ENCODE data around the gene SRPK3. TPM values are rescaled to one million over a fixed set of nuclear protein-coding genes. Genes with fewer than 3 reads are reported as not detected.
A peak's percentile ranks its signal among the peaks of the same experiment; 100 is the strongest.

SRPK3 gene
- total and polyA plus RNA-seq, 5 donors: 27.0 to 53.1 (median 36.5) TPM

DNA sequence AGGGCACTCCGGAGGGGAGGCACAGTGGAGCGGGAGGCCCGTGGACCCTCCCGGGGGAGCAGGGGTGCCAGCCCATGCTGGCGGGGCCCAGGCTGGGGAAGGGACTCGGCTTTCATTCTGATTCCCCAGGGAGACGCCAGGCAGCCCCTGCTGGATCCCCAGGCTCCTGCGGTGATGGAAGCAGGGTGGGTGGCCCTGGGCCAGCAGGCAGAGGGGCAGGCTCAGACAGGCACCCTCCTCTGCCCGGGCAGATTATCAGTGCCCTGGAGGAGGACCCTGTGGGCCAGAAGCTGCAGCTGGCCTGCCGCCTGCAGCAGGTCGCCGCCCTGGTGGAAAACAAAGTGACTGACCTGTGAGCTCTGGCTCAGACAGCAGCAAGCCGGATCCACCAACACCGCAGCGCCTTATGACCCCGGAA is 2.1 kb upstream of the SRPK3 start:
- Histone ChIP-seq H3K4me3 (ENCODE audit: low read length) (no peak overlapping the region), H3K4me1 (ENCODE audit: control insufficient read depth, insufficient read depth, low read length) (peaks cover 2% of the 10 kb centered on the region), H3K27ac (ENCODE audit: low read length) (no peak overlapping the region), H3K9me3 (ENCODE audit: control insufficient read depth, low read length) (no peaks in the 10 kb centered on the region), H3K27me3 (ENCODE audit: control insufficient read depth, insufficient read depth) (no peaks in the 10 kb centered on the region)
- intact Hi-C loops (cut with DNase I): no loop called here
- no peak for ATAC-seq
- DNase-seq: peak; percentile 15 to 51 (median 51)
- WGBS: 80% methylated on average over 16 of the region's 16 CpGs

DNA sequence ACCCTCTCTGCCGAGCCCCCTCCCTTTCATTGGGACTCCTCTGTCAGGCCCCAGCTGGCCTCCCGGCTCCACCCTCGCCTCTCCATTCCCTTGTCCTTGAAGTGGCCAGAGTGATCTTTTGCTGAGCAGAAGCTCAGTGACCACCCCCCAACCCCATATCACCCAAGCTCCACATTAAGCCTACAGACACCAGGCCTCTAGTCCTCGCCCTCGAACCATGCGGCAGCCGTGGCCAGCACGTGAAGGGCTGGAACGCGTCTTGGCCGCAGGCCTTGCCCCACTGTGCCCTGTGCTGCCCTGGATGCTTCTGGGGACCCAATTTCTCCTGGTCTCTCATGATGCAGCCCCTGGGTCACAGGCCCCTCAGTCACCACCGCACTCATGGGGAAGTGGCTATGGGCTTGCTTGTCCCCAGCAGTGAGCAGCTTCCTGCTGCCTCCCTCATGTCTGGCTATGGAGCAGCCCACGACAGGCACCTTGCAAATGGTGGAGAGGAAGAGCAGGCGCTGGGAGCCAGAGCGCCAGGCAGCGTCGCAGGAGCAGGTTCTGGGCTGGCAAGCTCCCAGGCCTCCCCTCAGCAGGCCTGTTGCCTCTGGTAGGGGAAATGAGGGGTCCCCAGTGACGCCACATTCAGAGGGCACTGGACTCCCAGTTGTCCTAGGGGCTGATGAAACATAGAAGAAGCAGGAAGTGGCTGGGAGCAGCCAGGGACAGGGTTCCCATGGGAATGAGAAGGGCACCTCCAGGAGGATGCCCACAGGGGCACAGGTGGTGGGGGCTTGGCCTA is 757 bp upstream of the SRPK3 start:
- intact Hi-C loops (cut with DNase I): no loop called here
- Histone ChIP-seq H3K27ac (ENCODE audit: low read length) (peak overlapping the region; percentile 68), H3K9me3 (ENCODE audit: control insufficient read depth, low read length) (no peaks in the 10 kb centered on the region), H3K27me3 (ENCODE audit: control insufficient read depth, insufficient read depth) (no peaks in the 10 kb centered on the region), H3K4me1 (ENCODE audit: control insufficient read depth, insufficient read depth, low read length) (peaks cover 2% of the 10 kb centered on the region), H3K4me3 (ENCODE audit: low read length) (no peak overlapping the region)
- no peak for ATAC-seq
- WGBS: 69% methylated on average over 18 of the region's 18 CpGs
- DNase-seq: peak; percentile 4 to 53 (median 36)

GRCh38 chrX:153781428-153782047 is 697 bp downstream of the SRPK3 start:
- intact Hi-C loops (cut with DNase I): no loop called here

DNA sequence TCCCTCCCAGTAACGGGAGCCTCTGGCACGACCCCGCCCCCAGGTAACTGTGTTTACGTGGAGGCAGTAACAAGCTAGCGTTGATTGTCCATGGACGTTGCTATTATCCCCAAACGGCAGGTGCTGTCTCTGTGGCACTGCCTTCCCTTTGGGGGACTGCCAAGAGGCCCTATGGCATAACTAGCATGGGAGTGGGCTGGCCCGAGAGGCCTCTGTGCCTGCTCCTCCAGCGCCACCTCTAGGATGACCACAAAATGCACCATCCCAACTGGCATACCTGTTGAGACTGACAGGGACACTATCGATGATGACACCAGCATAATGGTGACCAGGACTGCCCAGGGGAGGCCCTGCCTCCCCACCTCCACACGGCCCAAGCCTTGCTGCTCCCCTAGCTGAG is 1.5 kb downstream of the SRPK3 start:
- H3K4me1 ChIP-seq (ENCODE audit: control insufficient read depth, insufficient read depth, low read length): peaks cover 2% of the 10 kb centered on the region
- whole genome bisulfite sequencing: 51% methylated on average over 11 of the region's 11 CpGs
- no peaks in the 10 kb centered on the region for H3K9me3 ChIP-seq (ENCODE audit: control insufficient read depth, low read length)
- intact Hi-C loops (cut with DNase I): no loop called here
- ATAC-seq (no peak), DNase-seq (no peak)
- no peak overlapping the region for H3K4me3 ChIP-seq (ENCODE audit: low read length)
- no peak overlapping the region for H3K27ac ChIP-seq (ENCODE audit: low read length)
- no peaks in the 10 kb centered on the region for H3K27me3 ChIP-seq (ENCODE audit: control insufficient read depth, insufficient read depth)

More at GRCh38 chrX:153781428-153782047, 697 bp downstream of the SRPK3 start:
- peak overlapping the region; percentile 60 for H3K27ac ChIP-seq (ENCODE audit: low read length)
- H3K9me3 ChIP-seq (ENCODE audit: control insufficient read depth, low read length): no peaks in the 10 kb centered on the region
- 51% methylated on average over 24 of the region's 24 CpGs for whole genome bisulfite sequencing
- peak in 1 of 3 donors; percentile 66 for DNase-seq
- ATAC-seq: peak; percentile 28 to 60
- no peak overlapping the region for H3K4me3 ChIP-seq (ENCODE audit: low read length)
- H3K27me3 ChIP-seq (ENCODE audit: control insufficient read depth, insufficient read depth): no peaks in the 10 kb centered on the region
- peaks cover 2% of the 10 kb centered on the region for H3K4me1 ChIP-seq (ENCODE audit: control insufficient read depth, insufficient read depth, low read length)

DNA sequence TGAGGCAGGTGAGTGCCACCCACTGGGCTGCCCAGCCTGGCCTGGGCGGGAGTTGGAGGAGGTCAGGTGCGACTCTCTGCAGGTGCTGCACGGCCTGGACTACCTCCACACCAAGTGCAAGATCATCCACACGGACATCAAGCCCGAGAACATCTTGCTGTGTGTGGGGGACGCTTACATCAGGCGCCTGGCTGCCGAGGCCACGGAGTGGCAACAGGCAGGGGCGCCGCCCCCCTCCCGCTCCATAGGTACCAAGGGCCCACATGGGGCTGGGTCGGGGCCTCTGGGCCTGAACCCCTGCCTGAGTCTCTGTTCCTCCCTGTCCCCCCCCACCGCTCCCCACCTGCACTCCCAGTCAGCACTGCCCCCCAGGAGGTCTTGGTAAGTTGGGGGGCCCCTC is 2.0 kb downstream of the SRPK3 start:
- DNase-seq (no peak), ATAC-seq (no peak)
- 90% methylated on average over 14 of the region's 14 CpGs for WGBS
- Histone ChIP-seq H3K9me3 (ENCODE audit: control insufficient read depth, low read length) (no peaks in the 10 kb centered on the region), H3K4me3 (ENCODE audit: low read length) (no peak overlapping the region), H3K27me3 (ENCODE audit: control insufficient read depth, insufficient read depth) (no peaks in the 10 kb centered on the region), H3K27ac (ENCODE audit: low read length) (no peak overlapping the region), H3K4me1 (ENCODE audit: control insufficient read depth, insufficient read depth, low read length) (peaks cover 2% of the 10 kb centered on the region)
- intact Hi-C loops (cut with DNase I): no loop called here

- Histone ChIP-seq H3K27ac (ENCODE audit: low read length) (no peak overlapping the region), H3K4me1 (ENCODE audit: control insufficient read depth, insufficient read depth, low read length) (peaks cover 2% of the 10 kb centered on the region), H3K4me3 (ENCODE audit: low read length) (no peak overlapping the region), H3K27me3 (ENCODE audit: control insufficient read depth, insufficient read depth) (no peaks in the 10 kb centered on the region), H3K9me3 (ENCODE audit: control insufficient read depth, low read length) (no peaks in the 10 kb centered on the region)
- no peak for ATAC-seq
- 64% methylated on average over 24 of the region's 24 CpGs for WGBS
- no peak for DNase-seq
- intact Hi-C loops (cut with DNase I): no loop called here
These were observed 2.7 kb downstream of the SRPK3 start for GRCh38 chrX:153783378-153784013.

DNA sequence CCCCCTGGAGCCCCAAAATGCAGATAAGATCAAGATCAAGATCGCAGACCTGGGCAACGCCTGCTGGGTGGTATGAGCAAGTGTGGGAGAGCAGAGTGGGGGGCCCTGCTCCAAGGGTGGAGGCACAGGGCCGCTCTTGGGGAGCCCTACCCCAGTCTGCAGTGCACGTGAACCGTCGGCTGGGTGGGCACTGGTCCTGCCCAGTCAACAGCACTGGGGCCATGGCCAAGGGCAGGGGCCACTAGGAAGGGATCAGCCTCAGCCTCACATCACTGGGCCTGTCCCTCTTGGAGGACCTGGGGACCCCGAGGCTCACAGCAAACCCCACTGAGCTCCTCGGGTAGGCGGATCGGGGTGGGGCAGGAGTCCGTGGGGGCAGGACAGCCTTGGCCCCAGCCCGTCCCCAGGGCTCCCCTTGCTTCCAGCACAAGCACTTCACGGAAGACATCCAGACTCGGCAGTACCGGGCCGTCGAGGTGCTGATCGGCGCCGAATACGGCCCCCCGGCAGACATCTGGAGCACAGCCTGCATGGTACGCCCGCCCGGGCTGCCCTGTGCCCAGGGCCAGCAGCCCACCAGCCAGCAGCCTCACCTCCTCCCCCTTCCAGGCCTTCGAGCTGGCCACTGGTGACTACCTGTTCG is 3.6 kb downstream of the SRPK3 start:
- Histone ChIP-seq H3K4me3 (ENCODE audit: low read length) (no peak overlapping the region), H3K27me3 (ENCODE audit: control insufficient read depth, insufficient read depth) (no peaks in the 10 kb centered on the region), H3K9me3 (ENCODE audit: control insufficient read depth, low read length) (no peaks in the 10 kb centered on the region), H3K4me1 (ENCODE audit: control insufficient read depth, insufficient read depth, low read length) (peaks cover 2% of the 10 kb centered on the region), H3K27ac (ENCODE audit: low read length) (no peak overlapping the region)
- WGBS: 88% methylated on average over 27 of the region's 27 CpGs
- intact Hi-C loops (cut with DNase I): no loop called here
- DNase-seq: no peak
- no peak for ATAC-seq

- H3K27me3 ChIP-seq (ENCODE audit: control insufficient read depth, insufficient read depth): no peaks in the 10 kb centered on the region
- H3K4me1 ChIP-seq (ENCODE audit: control insufficient read depth, insufficient read depth, low read length): peaks cover 2% of the 10 kb centered on the region
- H3K27ac ChIP-seq (ENCODE audit: low read length): no peak overlapping the region
- no peak for ATAC-seq
- intact Hi-C loops (cut with DNase I): no loop called here
- DNase-seq: no peak
- no peak overlapping the region for H3K4me3 ChIP-seq (ENCODE audit: low read length)
- no peaks in the 10 kb centered on the region for H3K9me3 ChIP-seq (ENCODE audit: control insufficient read depth, low read length)
- 75% methylated on average over 15 of the region's 15 CpGs for WGBS
These were observed 5.8 kb downstream of the SRPK3 start for GRCh38 chrX:153786669-153787068.

- intact Hi-C loops (cut with DNase I): loop anchor here in 1 of 4 donors (10.0 kb wide), 1 partner anchor 135 kb away; the partner anchor contains the start of gene ARHGAP4
- ATAC-seq: no peak
- Histone ChIP-seq H3K4me3 (ENCODE audit: low read length) (no peak overlapping the region), H3K27ac (ENCODE audit: low read length) (no peak overlapping the region), H3K27me3 (ENCODE audit: control insufficient read depth, insufficient read depth) (no peaks in the 10 kb centered on the region), H3K4me1 (ENCODE audit: control insufficient read depth, insufficient read depth, low read length) (peaks cover 4% of the 10 kb centered on the region), H3K9me3 (ENCODE audit: control insufficient read depth, low read length) (no peaks in the 10 kb centered on the region)
- WGBS: 93% methylated on average over 12 of the region's 12 CpGs
- DNase-seq: no peak
These were observed 8.8 kb downstream of the SRPK3 start for GRCh38 chrX:153789654-153790053.

GRCh38 chrX:153791104-153791852 is 10.4 kb downstream of the SRPK3 start:
- H3K27me3 ChIP-seq (ENCODE audit: control insufficient read depth, insufficient read depth): no peaks in the 10 kb centered on the region
- intact Hi-C loops (cut with DNase I): loop anchor here in 1 of 4 donors (10.0 kb wide), 1 partner anchor 134 kb away; the partner anchor contains the start of gene ARHGAP4
- H3K4me3 ChIP-seq (ENCODE audit: low read length): no peak overlapping the region
- ATAC-seq: no peak
- no peaks in the 10 kb centered on the region for H3K9me3 ChIP-seq (ENCODE audit: control insufficient read depth, low read length)
- WGBS: 78% methylated on average over 17 of the region's 17 CpGs
- H3K4me1 ChIP-seq (ENCODE audit: control insufficient read depth, insufficient read depth, low read length): peaks cover 4% of the 10 kb centered on the region
- DNase-seq: no peak
- H3K27ac ChIP-seq (ENCODE audit: low read length): no peak overlapping the region

All from right cardiac atrium (tissue), 5 donors.